GM23248 (cell line): ENCODE measurements around the gene COX6B2.

Source experiments
- EZH2 ChIP-seq: fragments of 200-600 bp; sonication (generic); IDR thresholded peaks from 2 replicates; pipeline ENCODE4 v1.6.1; 2018; ENCODE audit warnings: antibody characterized with exemption, mild to moderate bottlenecking; ENCODE audit not compliant: insufficient read depth, poor library complexity, severe bottlenecking
- EZH2phosphoT487 ChIP-seq: fragments of 200-600 bp; sonication (generic); IDR thresholded peaks from 2 replicates; pipeline ENCODE4 v1.6.1; 2018; ENCODE audit warnings: antibody characterized with exemption, moderate library complexity, mild to moderate bottlenecking, low read depth; ENCODE audit not compliant: insufficient read depth

DNA sequence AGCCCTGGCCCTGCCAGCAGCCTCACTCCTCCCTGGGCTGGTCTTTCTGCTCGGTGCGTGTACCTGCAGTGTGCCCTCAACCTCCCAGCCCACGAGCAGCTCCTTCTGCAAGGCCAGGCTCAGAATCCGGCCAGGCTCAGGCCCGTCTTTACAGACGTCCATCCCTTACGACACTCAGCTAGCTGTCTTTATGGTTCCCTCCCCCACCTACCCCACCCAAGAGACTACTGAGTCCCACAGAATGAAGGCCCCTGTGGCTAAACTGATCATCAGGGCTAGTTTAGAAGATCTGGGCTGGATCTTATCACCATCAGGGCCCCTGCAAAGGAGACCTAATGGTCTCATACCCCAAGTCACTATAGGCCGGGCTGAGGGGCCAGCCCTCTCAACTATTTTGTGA, 40.1 kb downstream of the COX6B2 start:
- no peak for TF ChIP-seq EZH2
- no peak for TF ChIP-seq EZH2phosphoT487
